Activated CD4-positive, alpha-beta T cell treated with anti-CD3 and anti-CD28 coated beads, Interleukin-2, amount 50 U/mL, for 4 hours (primary cell): ENCODE measurements around the gene TCFL5.

Experiments used
- DNase-seq, 2 experiments: peaks; one replicate each; pipeline ENCODE4 v3.0.0-alpha.2; 2020

Gene TCFL5

GRCh38 chr20:62832212-62832922 lies 29.3 kb downstream of the TCFL5 start:
- no peak for DNase-seq

GRCh38 chr20:62831854-62832211 lies 29.8 kb downstream of the TCFL5 start:
- DNase-seq, result no peak

GRCh38 chr20:62831361-62831788 lies 30.2 kb downstream of the TCFL5 start:
- DNase-seq, result no peak

GRCh38 chr20:62830821-62831220 lies 30.8 kb downstream of the TCFL5 start:
- no peak for DNase-seq

- no peak for DNase-seq
These were observed 31.4 kb downstream of the TCFL5 start for GRCh38 chr20:62830251-62830650.

- no peak for DNase-seq
These were observed 32.1 kb downstream of the TCFL5 start for GRCh38 chr20:62829231-62830230.

GRCh38 chr20:62828511-62829230 lies 33.0 kb downstream of the TCFL5 start:
- no peak for DNase-seq

- DNase-seq, result no peak
These were observed 33.6 kb downstream of the TCFL5 start for GRCh38 chr20:62828051-62828450.

- no peak for DNase-seq
These were observed 34.1 kb downstream of the TCFL5 start for GRCh38 chr20:62827311-62828038.

GRCh38 chr20:62826646-62827310 lies 34.8 kb downstream of the TCFL5 start:
- DNase-seq, result no peak

- DNase-seq, result no peak
These were observed 35.5 kb downstream of the TCFL5 start for GRCh38 chr20:62825986-62826645.

GRCh38 chr20:62825333-62825985 lies 36.2 kb downstream of the TCFL5 start:
- DNase-seq, result no peak

GRCh38 chr20:62824476-62825332 lies 36.9 kb downstream of the TCFL5 start:
- DNase-seq, result peak; percentile 47 to 50

GRCh38 chr20:62823688-62824475 lies 37.7 kb downstream of the TCFL5 start:
- DNase-seq, result no peak

GRCh38 chr20:62822788-62823651 lies 38.6 kb downstream of the TCFL5 start:
- no peak for DNase-seq

- DNase-seq, result no peak
These were observed 39.3 kb downstream of the TCFL5 start for GRCh38 chr20:62822239-62822787.

- no peak for DNase-seq
These were observed 39.9 kb downstream of the TCFL5 start for GRCh38 chr20:62821726-62822210.
